PFSK-1 (cell line): ENCODE measurements around the gene MYBPH.

Experiments used
- FOXP2 ChIP-seq: optimal IDR thresholded peaks from 2 replicates; pipeline ENCODE3; 2011; ENCODE audit warnings: borderline replicate concordance, control low read depth, inconsistent platforms; ENCODE audit not compliant: insufficient read depth; ENCODE audit errors: extremely low read length, extremely low read depth
- POLR2AphosphoS5 ChIP-seq: IDR thresholded peaks from 2 replicates; pipeline ENCODE4 v1.6.1; 2012; ENCODE audit warnings: low read depth, mild to moderate bottlenecking, control low read depth, low read length, moderate library complexity
- SIN3A ChIP-seq: IDR thresholded peaks from 2 replicates; pipeline ENCODE4 v1.6.1; 2012; ENCODE audit warnings: mild to moderate bottlenecking, low read length, moderate library complexity, borderline replicate concordance; ENCODE audit not compliant: insufficient read depth
- TAF1 ChIP-seq: IDR thresholded peaks from 2 replicates; pipeline ENCODE4 v1.6.1; 2012; ENCODE audit warnings: low read length, control low read depth, borderline replicate concordance; ENCODE audit not compliant: insufficient read depth
- TF ChIP-seq, protein P1 (sequence below), 2 experiments: IDR thresholded peaks; 2 replicates each; pipeline versions ENCODE4 v1.6.1 to v1.8.0; 2011 to 2012; ENCODE audit warnings: low read depth in 2 of 2, low read length in 2 of 2, control low read depth in 1 of 2, inconsistent platforms in 1 of 2, mild to moderate bottlenecking in 1 of 2, moderate library complexity in 1 of 2; ENCODE audit not compliant: insufficient read depth in 1 of 2

The MYBPH gene

DNA sequence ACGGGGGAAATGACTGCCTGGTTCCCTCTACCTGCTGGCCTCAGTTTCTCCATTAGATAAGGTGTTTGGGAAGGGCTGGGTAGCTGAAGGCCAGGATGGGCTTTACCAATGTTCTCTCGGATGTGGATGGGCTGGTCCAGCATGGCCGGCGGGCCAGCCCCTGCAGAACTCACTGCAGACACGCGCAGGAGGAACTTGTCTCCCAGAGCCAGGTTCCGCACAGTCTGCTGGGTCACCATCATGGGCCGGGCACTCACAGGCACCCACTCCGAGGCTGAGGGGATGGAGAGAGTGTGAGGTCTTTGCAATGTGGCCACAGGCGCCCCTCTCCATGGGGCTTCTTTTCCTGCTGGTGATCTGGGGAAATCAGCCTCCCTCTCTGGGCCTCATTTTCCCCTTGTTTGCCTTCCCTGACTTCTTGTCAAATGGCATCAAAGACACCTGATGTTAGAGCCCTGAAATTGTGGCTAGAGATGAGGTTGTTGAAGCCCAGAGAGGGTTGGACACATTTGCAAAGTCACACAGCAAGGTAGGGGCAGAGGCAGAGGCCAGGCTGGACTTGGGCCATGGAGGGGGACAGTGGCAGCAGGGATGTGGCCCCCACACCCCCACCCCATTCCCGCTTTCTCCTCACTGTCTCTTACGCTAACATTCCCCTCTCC, 1.2 kb downstream of the MYBPH start:
- TF ChIP-seq TAF1 (no peak), POLR2AphosphoS5 (no peak), SIN3A (no peak), FOXP2 (no peak)
- TF ChIP-seq, protein P1, sequence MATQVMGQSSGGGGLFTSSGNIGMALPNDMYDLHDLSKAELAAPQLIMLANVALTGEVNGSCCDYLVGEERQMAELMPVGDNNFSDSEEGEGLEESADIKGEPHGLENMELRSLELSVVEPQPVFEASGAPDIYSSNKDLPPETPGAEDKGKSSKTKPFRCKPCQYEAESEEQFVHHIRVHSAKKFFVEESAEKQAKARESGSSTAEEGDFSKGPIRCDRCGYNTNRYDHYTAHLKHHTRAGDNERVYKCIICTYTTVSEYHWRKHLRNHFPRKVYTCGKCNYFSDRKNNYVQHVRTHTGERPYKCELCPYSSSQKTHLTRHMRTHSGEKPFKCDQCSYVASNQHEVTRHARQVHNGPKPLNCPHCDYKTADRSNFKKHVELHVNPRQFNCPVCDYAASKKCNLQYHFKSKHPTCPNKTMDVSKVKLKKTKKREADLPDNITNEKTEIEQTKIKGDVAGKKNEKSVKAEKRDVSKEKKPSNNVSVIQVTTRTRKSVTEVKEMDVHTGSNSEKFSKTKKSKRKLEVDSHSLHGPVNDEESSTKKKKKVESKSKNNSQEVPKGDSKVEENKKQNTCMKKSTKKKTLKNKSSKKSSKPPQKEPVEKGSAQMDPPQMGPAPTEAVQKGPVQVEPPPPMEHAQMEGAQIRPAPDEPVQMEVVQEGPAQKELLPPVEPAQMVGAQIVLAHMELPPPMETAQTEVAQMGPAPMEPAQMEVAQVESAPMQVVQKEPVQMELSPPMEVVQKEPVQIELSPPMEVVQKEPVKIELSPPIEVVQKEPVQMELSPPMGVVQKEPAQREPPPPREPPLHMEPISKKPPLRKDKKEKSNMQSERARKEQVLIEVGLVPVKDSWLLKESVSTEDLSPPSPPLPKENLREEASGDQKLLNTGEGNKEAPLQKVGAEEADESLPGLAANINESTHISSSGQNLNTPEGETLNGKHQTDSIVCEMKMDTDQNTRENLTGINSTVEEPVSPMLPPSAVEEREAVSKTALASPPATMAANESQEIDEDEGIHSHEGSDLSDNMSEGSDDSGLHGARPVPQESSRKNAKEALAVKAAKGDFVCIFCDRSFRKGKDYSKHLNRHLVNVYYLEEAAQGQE (IDR thresholded peaks at IDR 0.05; ENCODE audit: insufficient read depth in 1 of 2, low read depth in 2 of 2, low read length in 2 of 2) = no peak

DNA sequence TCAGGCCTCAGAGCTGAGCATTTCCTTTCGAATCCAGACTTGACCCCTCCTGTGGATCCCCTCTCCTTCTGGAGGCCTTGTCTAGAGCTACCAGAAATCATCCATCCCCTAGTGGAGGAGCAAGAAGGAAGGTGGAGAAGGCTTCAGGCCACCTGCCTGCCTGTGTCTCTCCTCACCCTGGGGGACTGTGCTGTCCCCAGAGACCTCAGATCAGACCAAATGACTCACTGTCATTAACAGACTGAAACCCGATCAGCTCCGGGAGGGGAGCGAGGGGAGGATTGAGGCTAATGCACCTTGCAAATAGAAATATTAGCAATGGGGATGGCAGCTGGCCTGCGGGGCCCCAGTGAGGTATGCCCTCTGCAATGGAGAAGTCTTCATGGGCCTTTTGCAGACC, 2.1 kb downstream of the MYBPH start:
- no peak for TF ChIP-seq SIN3A
- no peak for TF ChIP-seq POLR2AphosphoS5
- no peak for TF ChIP-seq FOXP2
- no peak for TF ChIP-seq TAF1
- TF ChIP-seq, protein P1 (IDR thresholded peaks at IDR 0.05; ENCODE audit: insufficient read depth in 1 of 2, low read depth in 2 of 2, low read length in 2 of 2) = no peak

DNA sequence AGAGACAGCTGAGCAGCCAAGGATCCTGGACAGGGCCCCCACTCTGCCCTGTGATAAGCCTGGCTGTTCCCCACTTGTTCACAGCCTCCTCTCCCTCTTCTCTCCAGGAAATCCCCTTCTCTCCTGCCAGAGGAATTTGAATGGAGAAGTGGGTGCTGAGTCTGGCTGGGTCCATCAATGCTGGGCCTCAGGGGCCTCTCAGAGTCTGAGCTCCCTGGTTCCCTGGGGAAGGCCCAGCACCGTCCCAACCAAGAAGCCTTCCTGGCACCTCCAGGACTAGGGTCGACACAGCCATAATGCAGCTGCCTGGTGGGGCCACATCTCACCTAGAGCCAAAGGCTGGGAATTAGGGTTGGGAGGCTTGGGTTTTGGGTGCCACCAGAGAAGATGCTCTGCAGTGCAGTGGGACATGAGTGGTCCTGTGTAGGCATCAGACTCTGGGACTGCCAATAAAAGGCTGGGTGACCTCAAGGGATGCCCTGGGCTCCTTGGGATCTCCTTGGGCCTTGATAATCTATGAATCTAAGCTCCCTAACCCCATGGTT, 2.5 kb downstream of the MYBPH start:
- TF ChIP-seq SIN3A (no peak), POLR2AphosphoS5 (no peak), FOXP2 (no peak), TAF1 (no peak)
- TF ChIP-seq, protein P1 (IDR thresholded peaks at IDR 0.05; ENCODE audit: insufficient read depth in 1 of 2, low read depth in 2 of 2, low read length in 2 of 2) = no peak

DNA sequence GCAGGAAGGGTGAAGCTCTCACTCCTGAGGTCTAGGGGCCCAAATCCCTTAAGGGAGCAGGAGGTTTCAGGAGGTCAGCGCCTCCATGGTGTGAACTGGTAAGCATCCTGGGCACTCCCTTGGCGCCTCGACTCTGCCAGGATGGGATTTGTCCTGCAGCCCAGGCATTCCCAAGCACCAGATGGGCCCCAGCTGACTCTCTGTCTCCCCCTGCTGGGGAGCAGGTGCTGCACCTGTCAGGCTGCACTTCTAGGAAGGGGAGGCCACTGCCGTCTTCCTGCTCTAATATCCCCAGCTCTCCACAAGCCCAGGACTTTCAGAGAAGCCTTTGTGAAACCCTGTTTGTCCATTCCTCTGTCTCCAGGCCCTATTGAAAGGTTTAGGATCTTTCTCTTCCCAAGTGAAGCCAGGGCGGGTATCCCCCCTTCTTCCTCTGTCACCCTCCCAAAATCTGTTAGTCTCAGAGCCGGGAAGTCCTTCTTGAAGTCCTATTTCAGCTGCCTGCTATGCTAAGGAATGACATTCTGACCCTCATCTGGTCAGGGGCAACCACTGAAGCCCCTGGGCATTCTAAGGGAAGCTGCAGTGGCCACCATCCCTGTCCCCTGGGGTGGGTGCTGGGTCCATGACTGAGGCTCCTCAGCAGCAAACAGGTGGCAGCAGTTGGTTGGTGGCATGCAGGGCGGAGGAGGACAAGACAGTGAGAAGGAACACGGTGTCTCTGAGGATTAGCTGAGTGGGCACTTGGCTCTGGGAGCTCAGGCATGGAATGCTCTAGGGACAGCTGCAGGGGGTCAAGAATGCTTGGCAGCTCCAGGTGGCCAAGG, 3.2 kb downstream of the MYBPH start:
- no peak for TF ChIP-seq POLR2AphosphoS5
- TF ChIP-seq, protein P1 (IDR thresholded peaks at IDR 0.05; ENCODE audit: insufficient read depth in 1 of 2, low read depth in 2 of 2, low read length in 2 of 2) = no peak
- no peak for TF ChIP-seq TAF1
- no peak for TF ChIP-seq SIN3A
- no peak for TF ChIP-seq FOXP2
